Measurements from ENCODE around the gene RPL35. TPM values are rescaled to one million over a fixed set of nuclear protein-coding genes. Genes with fewer than 3 reads are reported as not detected.

The RPL35 gene
- total RNA-seq, 4 donors from 2014 or later, result 1,125 to 3,077 (median 1,901) TPM

DNA sequence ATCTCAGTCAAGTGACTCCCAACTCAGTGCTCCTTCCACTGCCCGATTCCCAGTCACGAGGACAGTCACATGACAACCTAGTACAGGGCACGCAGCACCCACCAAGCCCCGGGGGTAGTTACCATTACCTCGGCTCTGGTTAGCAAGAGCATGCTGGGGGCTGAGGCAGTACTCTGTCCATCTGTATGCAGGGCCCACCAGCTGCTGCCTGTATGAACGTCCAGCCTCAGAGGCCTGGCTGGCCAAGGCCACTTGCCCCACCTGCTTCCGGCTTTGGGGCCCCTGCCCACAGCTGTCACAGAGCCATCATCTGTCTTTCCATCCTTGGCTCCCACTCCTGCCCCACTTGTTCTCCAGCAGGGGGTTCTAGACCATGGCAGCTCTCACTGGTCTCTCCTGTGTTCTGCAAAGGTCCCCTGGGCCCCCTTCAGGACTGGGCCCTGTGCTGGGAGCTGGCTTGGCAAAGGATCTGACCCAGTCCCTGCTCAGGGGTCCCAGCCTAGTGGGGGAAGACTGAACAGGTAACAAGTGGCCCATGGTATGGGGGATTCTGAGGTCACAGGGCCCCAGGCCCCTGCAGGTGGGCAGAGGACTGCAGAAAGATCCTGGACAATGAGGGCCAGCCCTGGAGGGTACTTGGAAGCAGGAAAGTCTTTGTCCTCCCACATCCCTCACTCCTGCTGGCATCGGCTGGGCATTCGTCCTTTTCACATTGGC, 3.3 kb downstream of the RPL35 start:
- H3K9me3 ChIP-seq, result no peaks in the 10 kb centered on the region
- no peak for DNase-seq (ENCODE audit: extremely low spot score)
- no peak for TF ChIP-seq POLR2AphosphoS5 (IDR thresholded peaks at IDR 0.05)
- TF ChIP-seq, protein P1, sequence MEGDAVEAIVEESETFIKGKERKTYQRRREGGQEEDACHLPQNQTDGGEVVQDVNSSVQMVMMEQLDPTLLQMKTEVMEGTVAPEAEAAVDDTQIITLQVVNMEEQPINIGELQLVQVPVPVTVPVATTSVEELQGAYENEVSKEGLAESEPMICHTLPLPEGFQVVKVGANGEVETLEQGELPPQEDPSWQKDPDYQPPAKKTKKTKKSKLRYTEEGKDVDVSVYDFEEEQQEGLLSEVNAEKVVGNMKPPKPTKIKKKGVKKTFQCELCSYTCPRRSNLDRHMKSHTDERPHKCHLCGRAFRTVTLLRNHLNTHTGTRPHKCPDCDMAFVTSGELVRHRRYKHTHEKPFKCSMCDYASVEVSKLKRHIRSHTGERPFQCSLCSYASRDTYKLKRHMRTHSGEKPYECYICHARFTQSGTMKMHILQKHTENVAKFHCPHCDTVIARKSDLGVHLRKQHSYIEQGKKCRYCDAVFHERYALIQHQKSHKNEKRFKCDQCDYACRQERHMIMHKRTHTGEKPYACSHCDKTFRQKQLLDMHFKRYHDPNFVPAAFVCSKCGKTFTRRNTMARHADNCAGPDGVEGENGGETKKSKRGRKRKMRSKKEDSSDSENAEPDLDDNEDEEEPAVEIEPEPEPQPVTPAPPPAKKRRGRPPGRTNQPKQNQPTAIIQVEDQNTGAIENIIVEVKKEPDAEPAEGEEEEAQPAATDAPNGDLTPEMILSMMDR (IDR thresholded peaks at IDR 0.05), result no peak
- no peak for TF ChIP-seq POLR2A (IDR thresholded peaks at IDR 0.05; ENCODE audit: low read depth)
- TF ChIP-seq EP300 (IDR thresholded peaks at IDR 0.05), result no peak
- peaks cover 24 to 42% (median 39%) of the 10 kb centered on the region in 4 donors for H3K4me1 ChIP-seq
- H3K36me3 ChIP-seq, result peaks cover 35 to 55% (median 48%) of the 10 kb centered on the region in 4 donors
- H3K27me3 ChIP-seq, result no peaks in the 10 kb centered on the region
- H3K27ac ChIP-seq (replicated peaks in 1 of 4), result no peak overlapping the region
- WGBS, result 65% methylated on average over 4 of the region's 9 CpGs
- no peak overlapping the region for H3K4me3 ChIP-seq
- intact Hi-C loops (cut with DNase I), result loop anchor here (10.0 kb wide), 1 partner anchor 286 kb away; the partner anchor contains the start of gene SCAI

DNA sequence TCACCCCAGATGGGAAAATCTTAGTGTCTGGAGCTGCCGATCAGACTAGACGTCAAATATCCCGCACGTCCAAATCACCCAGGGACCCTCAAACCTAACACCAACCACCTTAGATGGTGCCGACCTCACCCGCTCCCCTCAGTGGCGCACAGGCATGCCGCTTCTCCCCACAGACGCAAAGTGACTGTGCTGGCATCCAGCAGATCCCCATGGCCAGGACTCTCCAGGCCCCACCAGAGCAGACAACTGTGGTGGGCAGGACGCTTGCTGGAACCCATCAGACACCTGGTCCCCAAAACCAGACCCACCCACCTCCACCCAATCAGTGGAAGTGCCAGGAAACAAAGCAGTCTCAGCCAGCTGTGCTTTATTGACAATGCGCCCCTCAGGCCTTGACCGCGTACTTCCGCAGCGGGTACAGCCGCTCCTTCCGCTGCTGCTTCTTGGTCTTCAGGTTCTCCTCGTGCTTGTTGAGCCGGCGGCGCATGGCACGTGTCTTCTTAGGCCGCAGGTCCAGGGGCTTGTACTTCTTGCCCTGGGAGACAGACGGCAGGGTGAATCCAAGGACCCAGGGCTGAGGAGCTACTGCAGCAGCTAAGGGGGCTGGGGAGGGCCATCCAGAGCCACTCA, 4.1 kb downstream of the RPL35 start:
- DNase-seq (ENCODE audit: extremely low spot score), result no peak
- intact Hi-C loops (cut with DNase I), result loop anchor here (10.0 kb wide), 1 partner anchor 287 kb away; the partner anchor contains the start of gene SCAI
- Histone ChIP-seq H3K36me3 (peaks cover 35 to 55% (median 48%) of the 10 kb centered on the region in 4 donors), H3K4me1 (peaks cover 28 to 47% (median 42%) of the 10 kb centered on the region in 4 donors), H3K27ac (replicated peaks in 1 of 4) (no peak overlapping the region), H3K4me3 (no peak overlapping the region), H3K27me3 (no peaks in the 10 kb centered on the region), H3K9me3 (no peaks in the 10 kb centered on the region)
- TF ChIP-seq EP300 (IDR thresholded peaks at IDR 0.05), result no peak
- TF ChIP-seq POLR2AphosphoS5 (IDR thresholded peaks at IDR 0.05), result no peak
- TF ChIP-seq POLR2A (IDR thresholded peaks at IDR 0.05; ENCODE audit: low read depth), result no peak
- TF ChIP-seq, protein P1 (IDR thresholded peaks at IDR 0.05), result no peak
- WGBS, result no CpG with 5 or more reads among the region's 24 CpGs

DNA sequence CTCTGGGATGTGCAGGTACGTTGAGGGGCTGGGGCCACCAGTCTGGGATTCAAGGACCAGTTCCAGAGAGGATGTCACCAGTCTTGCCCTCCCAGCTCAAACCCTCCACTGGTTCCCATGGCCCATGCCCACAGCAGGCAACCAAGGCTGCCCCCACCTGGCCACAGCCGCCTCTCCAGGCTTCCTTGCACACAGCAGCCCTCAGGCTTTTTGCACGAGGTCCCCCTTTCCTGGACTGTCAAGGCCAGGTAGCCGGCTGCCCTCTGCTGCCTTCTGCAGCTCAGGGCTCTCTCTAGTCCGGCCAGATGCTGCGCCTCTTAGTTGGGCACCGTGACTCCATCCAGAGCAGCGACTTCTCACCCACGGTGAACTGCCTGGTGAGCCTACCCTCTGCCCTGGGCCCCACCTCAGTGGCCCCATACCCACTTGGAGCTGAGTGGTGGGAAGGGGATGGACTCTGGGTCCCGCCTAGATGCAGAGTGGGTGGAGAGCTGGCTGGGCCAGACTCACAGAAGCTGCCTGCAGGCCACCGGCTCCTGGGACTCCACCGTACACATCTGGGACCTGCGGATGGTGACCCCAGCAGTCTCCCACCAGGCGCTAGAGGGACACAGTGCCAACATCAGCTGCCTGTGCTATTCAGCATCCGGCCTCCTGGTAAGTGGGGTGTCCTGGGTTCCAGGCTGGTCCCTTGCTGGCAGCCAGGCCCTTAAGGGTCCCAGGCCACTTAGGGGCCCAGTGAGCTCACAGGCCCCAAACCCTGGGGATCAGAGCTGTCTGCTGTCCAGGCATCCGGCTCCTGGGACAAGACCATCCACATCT, 5.6 kb downstream of the RPL35 start:
- H3K4me3 ChIP-seq, result no peak overlapping the region
- TF ChIP-seq EP300 (IDR thresholded peaks at IDR 0.05) (no peak), POLR2AphosphoS5 (IDR thresholded peaks at IDR 0.05) (peak in 1 of 2 donors; percentile 3)
- TF ChIP-seq, protein P1 (IDR thresholded peaks at IDR 0.05), result peak in 2 of 3 experiments; percentile 9 to 27
- H3K27ac ChIP-seq (replicated peaks in 1 of 4), result no peak overlapping the region
- no peak for DNase-seq (ENCODE audit: extremely low spot score)
- WGBS, result 50% methylated on average over 4 of the region's 16 CpGs
- intact Hi-C loops (cut with DNase I), result loop anchor here (10.0 kb wide), 1 partner anchor 289 kb away; the partner anchor contains the start of gene SCAI
- H3K4me1 ChIP-seq, result peaks cover 38 to 51% (median 46%) of the 10 kb centered on the region in 4 donors
- H3K27me3 ChIP-seq, result no peaks in the 10 kb centered on the region
- H3K36me3 ChIP-seq, result peaks cover 35 to 55% (median 48%) of the 10 kb centered on the region in 4 donors
- no peaks in the 10 kb centered on the region for H3K9me3 ChIP-seq

DNA sequence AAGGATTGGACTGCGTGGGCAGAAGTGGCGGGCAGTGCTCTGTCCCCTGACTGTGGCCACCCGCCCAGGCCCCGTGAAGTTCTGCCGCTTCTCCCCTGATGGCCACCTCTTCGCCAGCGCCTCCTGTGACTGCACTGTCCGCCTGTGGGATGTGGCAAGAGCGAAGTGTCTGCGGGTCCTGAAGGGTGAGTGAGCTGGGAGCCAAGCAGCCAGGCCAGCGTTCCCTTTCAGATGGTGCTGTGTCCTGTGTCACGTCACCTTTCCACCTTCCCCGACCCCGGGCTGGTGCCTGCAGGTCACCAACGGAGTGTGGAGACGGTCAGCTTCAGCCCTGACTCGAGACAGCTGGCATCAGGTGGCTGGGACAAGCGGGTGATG, 6.2 kb downstream of the RPL35 start:
- Histone ChIP-seq H3K36me3 (peaks cover 34 to 51% (median 47%) of the 10 kb centered on the region in 4 donors), H3K4me1 (peaks cover 36 to 45% (median 40%) of the 10 kb centered on the region in 4 donors), H3K9me3 (no peaks in the 10 kb centered on the region), H3K4me3 (no peak overlapping the region), H3K27me3 (no peaks in the 10 kb centered on the region), H3K27ac (replicated peaks in 1 of 4) (no peak overlapping the region)
- TF ChIP-seq POLR2A (IDR thresholded peaks at IDR 0.05; ENCODE audit: low read depth) (no peak), POLR2AphosphoS5 (IDR thresholded peaks at IDR 0.05) (no peak), EP300 (IDR thresholded peaks at IDR 0.05) (no peak)
- TF ChIP-seq, protein P1 (IDR thresholded peaks at IDR 0.05), result no peak
- DNase-seq (ENCODE audit: extremely low spot score), result no peak
- 80% methylated on average over 18 of the region's 18 CpGs for WGBS
- intact Hi-C loops (cut with DNase I), result loop anchor here (10.0 kb wide), 1 partner anchor 289 kb away; the partner anchor contains the start of gene SCAI
